Karpas-422 (cell line): ENCODE data around the gene TM4SF20. TPM values are rescaled to one million over a fixed set of nuclear protein-coding genes. Genes with fewer than 3 reads are reported as not detected.

Source experiments
- DNase-seq: peaks from one replicate; pipeline ENCODE4 v3.0.0-alpha.2; 2015
- H2AFZ ChIP-seq: fragments of 200-600 bp; sonication (generic); 2 replicates; pipeline ENCODE4 v1.6.1; 2014; ENCODE audit warnings: antibody characterized with exemption, low read length, mixed read lengths
- H3K27ac ChIP-seq: fragments of 200-600 bp; sonication (generic); 2 replicates; pipeline ENCODE4 v1.5.1; 2014; ENCODE audit warnings: mild to moderate bottlenecking, low read length, moderate library complexity
- H3K27me3 ChIP-seq: fragments of 200-600 bp; sonication (generic); 2 replicates; pipeline ENCODE4 v1.6.1; 2014; ENCODE audit warnings: low read length, mixed read lengths
- H3K36me3 ChIP-seq: fragments of 200-600 bp; sonication (generic); 2 replicates; pipeline ENCODE4 v1.6.1; 2014; ENCODE audit warnings: low read length, mixed read lengths; ENCODE audit not compliant: insufficient read depth
- H3K4me1 ChIP-seq: fragments of 200-600 bp; sonication (generic); 2 replicates; pipeline ENCODE4 v1.6.1; 2014; ENCODE audit warnings: mild to moderate bottlenecking, low read length, mixed read lengths
- H3K4me2 ChIP-seq: fragments of 200-600 bp; sonication (generic); 2 replicates; pipeline ENCODE4 v1.6.1; 2014; ENCODE audit warnings: low read length, low read depth, mild to moderate bottlenecking; ENCODE audit not compliant: poor library complexity, severe bottlenecking
- H3K4me3 ChIP-seq: fragments of 200-600 bp; sonication (generic); 2 replicates; pipeline ENCODE4 v1.5.1; 2014; ENCODE audit warnings: mild to moderate bottlenecking, antibody characterized with exemption, low read length, mixed read lengths
- H3K79me2 ChIP-seq: fragments of 200-600 bp; sonication (generic); 2 replicates; pipeline ENCODE4 v1.6.1; 2014; ENCODE audit warnings: mild to moderate bottlenecking, low read length, mixed read lengths
- H3K9ac ChIP-seq: fragments of 200-600 bp; sonication (generic); 2 replicates; pipeline ENCODE4 v1.6.0; 2014; ENCODE audit warnings: low read length
- H3K9me2 ChIP-seq: fragments of 200-600 bp; sonication (generic), shearing (Covaris generic); replicated peaks from 2 replicates; pipeline ENCODE4 v1.6.0; 2014; ENCODE audit warnings: mild to moderate bottlenecking, low read length, moderate library complexity; ENCODE audit not compliant: insufficient read depth
- H3K9me3 ChIP-seq: fragments of 300-700, 200-600 bp; sonication (generic); 2 replicates; pipeline ENCODE4 v1.6.1; 2014; ENCODE audit warnings: low read length, mixed read lengths
- H4K20me1 ChIP-seq: fragments of 200-600 bp; sonication (generic); 2 replicates; pipeline ENCODE4 v1.6.1; 2014; ENCODE audit warnings: mild to moderate bottlenecking, antibody characterized with exemption, low read length, low read depth; ENCODE audit not compliant: insufficient read depth
- total RNA-seq: library from RNA; depleted of rRNA; stranded (reverse); fragments of >200 nt; shearing (Covaris generic); gene quantifications from 2 replicates; pipeline ENCODE4 v1.2.3, GENCODE V29; 2014; ENCODE audit warnings: low replicate concordance; rRNA removed

Gene TM4SF20
- total RNA-seq, 1 experiment from 2014 or later: not detected

DNA sequence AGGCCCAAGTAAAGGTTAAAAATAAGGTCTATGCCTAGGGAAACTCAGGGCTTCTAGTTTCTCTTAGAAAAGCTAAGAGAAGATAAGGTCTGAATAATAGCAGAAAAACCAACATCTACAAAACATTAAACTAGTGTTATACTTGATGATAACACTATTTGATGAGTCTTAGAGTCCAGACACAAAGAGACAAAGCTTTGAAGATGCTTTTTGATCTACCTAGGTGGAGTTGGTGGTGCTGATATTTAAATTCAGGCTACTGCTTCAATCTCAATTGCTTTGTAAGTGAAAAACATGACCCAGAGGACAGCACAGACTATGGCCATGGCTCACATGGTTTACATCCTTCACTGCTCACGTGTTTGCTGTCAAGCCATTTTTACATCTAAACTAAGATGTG, 65.8 kb downstream of the TM4SF20 start:
- no peak for DNase-seq
- Histone ChIP-seq H3K9me3 (no peaks in the 10 kb centered on the region), H3K79me2 (no peaks in the 10 kb centered on the region), H3K4me3 (no peak overlapping the region), H3K4me1 (no peaks in the 10 kb centered on the region), H3K27ac (no peak overlapping the region), H3K9ac (no peak overlapping the region), H3K9me2 (no peaks in the 10 kb centered on the region), H2AFZ (no peak overlapping the region), H3K36me3 (no peaks in the 10 kb centered on the region), H4K20me1 (no peaks in the 10 kb centered on the region), H3K27me3 (no peaks in the 10 kb centered on the region), H3K4me2 (no peak overlapping the region)

DNA sequence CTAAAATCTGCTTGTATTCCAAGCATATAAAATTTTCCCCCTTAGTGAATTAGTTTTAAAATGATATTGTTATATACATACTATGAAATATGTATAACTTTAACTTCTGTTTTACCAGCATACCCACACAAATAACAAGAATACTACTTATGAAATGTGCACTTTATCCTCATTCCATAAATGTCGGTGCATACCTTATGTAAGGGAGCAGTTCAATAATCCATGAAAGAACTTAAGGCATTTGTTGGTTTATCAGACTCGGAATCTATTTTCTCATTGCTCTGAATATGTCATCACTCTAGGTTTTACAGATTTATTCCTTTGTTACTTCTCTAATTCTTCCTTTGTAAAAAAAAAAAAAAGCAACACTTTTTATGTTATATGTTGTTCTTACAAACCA, 66.5 kb downstream of the TM4SF20 start:
- H3K4me1 ChIP-seq: no peaks in the 10 kb centered on the region
- H3K9me2 ChIP-seq: no peaks in the 10 kb centered on the region
- no peaks in the 10 kb centered on the region for H3K9me3 ChIP-seq
- H3K27me3 ChIP-seq: no peaks in the 10 kb centered on the region
- no peaks in the 10 kb centered on the region for H3K79me2 ChIP-seq
- no peak overlapping the region for H3K4me3 ChIP-seq
- H4K20me1 ChIP-seq: no peaks in the 10 kb centered on the region
- H3K9ac ChIP-seq: no peak overlapping the region
- no peak overlapping the region for H2AFZ ChIP-seq
- H3K27ac ChIP-seq: no peak overlapping the region
- H3K4me2 ChIP-seq: no peak overlapping the region
- DNase-seq: no peak
- H3K36me3 ChIP-seq: no peaks in the 10 kb centered on the region

Other genes with a start within 250 kb of the TM4SF20 start
- 0.41 and 0.72 TPM in 2 replicates for gene COL4A4, start 215.1 kb downstream of the TM4SF20 start, total RNA-seq
- gene COL4A3, start 214.7 kb downstream of the TM4SF20 start, total RNA-seq: 0.04 and 0.60 TPM in 2 replicates
- gene MFF, start 54.1 kb downstream of the TM4SF20 start, total RNA-seq: 144 and 198 TPM in 2 replicates
- gene SCYGR1, start 8.6 kb upstream of the TM4SF20 start, total RNA-seq: not detected in 2 replicates
- 35.6 and 121 TPM in 2 replicates for gene AGFG1, start 92.8 kb upstream of the TM4SF20 start, total RNA-seq
- gene SCYGR2, start 219.6 kb upstream of the TM4SF20 start, total RNA-seq: not detected in 2 replicates
- not detected in 2 replicates for gene SCYGR3, start 235.5 kb upstream of the TM4SF20 start, total RNA-seq
- not detected in 2 replicates for gene SCYGR4, start 238.2 kb upstream of the TM4SF20 start, total RNA-seq